Measurements from ENCODE around the gene SEMA3E.
"Not testable (repeated sequence)": the region's sequence is repeated elsewhere in the genome, so short reads cannot be mapped to it uniquely, and the experiment has no call there.

SEMA3E gene

DNA sequence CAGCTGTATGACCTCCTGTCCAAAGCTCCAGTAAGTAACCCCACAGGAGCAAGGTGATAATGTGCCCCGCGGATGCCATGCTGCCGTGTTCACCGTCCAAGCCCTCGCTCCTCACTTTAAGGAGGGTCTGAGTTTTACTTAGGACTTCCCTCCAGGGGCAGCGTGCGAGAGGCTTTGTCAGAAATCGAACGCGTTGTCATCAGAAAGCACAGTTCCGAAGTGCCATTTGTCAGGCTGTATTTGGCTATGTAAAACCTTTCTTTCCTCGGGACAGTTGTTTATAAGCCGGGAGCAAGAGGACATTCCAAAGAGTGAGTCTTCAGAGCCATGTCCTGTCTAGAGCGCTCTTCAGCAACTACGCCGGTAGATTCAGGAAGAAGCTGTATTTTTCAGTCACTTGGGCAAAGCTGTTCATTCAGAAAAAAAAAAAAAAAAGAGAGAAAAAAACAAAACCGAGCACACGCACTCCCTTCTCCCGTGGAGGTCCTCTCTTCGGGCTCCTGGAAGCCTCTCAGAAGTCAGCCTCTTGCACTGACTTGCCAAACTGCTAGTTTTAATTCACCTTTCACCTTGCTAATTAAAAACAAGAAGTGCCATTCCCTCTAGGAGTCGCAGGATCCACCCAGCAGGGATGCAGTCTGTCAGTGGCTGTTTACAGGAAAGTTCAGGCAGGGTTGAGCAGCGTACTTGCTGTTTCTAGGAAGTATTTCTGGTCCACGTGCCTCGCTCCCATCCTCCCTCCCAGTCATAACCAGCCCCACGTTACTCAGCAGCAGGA is at the start of gene SEMA3E:
TSS of gene SEMA3E (minus strand) at position 676 of the 778 bp plus-strand sequence.
- DNase-seq (ENCODE audit: low read depth): no peak

GRCh38 chr7:83697804-83698530 is 49.0 kb upstream of the SEMA3E start:
- DNase-seq (ENCODE audit: low read depth): no peak

- no peak for DNase-seq (ENCODE audit: low read depth)
These were observed 47.2 kb upstream of the SEMA3E start for GRCh38 chr7:83696101-83696500.

DNA sequence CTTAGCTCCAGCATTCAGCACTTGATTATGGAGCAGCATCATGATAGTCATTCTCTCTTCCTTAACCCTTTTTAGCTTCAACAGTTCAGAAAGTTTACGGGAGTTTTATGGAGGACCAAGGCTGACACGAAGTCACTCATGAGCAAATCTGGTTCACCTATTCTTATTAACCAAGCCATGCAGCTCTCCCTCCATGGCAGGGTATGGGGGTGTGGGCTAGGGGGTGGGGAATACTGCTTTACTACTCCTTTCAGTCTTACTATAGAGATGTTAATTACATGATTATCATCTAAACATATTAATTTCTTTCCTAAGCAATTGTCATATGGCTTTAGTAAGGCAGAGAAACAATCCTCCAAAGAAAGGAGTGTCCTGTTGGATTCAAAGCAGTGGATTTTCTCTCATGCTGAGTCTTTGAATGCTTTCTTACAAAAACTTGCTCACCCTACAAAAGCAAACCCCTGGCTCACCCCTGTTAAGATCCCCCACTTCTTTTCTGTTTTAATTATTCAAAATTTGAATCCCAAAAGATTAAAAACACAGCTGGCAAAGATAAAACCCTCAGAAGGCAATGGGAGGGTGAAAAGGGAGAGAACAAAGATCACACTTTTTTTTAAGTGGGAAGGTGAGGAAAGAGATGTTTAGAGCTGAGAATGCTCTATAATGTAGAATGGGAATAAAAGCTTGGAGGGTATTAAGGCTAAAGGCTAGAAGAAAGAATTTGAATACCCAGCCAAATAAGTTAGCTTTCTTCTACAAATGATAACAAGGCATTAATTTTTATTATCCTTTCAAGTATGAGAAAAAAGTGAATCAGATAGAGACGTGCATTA is 46.4 kb upstream of the SEMA3E start:
- DNase-seq (ENCODE audit: low read depth): no peak

DNA sequence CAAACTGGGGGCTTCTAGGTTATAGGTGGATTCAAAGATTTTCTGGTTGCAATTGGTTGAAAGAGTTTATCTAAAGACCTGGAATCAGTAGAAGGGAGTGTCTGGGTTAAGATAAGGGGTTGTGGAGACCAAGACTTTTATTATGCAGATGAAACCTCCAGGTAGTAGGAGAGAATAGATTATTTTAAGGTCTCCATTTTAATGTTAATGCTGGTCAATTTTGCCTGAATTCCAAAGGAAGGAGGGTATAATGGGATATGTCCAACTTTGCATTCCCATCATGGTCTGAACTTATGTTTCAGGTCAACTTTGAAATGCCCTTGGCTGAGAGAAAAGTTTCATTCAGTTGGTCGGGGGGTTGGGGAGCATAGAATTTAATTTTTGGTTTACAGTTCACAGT is 44.3 kb upstream of the SEMA3E start:
- no peak for DNase-seq (ENCODE audit: low read depth)

- DNase-seq (ENCODE audit: low read depth): no peak
These were observed 42.2 kb upstream of the SEMA3E start for GRCh38 chr7:83691095-83691494.

DNA sequence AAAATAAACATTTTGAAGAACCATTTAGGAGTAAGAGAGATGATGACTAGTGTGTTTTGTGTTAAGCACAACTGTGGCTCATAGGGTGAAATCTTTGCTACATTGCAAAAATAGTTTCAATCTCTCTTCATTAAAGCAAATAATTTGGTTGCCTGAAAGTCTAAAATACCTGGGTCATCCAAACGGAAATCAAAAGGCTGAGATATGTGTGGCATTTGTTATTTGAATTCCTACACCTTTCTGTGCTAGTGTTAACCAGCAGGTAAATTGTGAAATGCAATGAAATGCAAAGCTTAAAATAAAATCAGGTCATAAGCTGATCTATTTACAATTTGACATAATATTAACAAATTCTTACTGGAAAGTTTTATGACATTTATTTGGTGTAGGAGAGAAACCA is 40.9 kb upstream of the SEMA3E start:
- no peak for DNase-seq (ENCODE audit: low read depth)

- no peak for DNase-seq (ENCODE audit: low read depth)
These were observed 37.5 kb upstream of the SEMA3E start for GRCh38 chr7:83686416-83686815.

- no peak for DNase-seq (ENCODE audit: low read depth)
These were observed 36.0 kb upstream of the SEMA3E start for GRCh38 chr7:83684928-83685327.

DNA sequence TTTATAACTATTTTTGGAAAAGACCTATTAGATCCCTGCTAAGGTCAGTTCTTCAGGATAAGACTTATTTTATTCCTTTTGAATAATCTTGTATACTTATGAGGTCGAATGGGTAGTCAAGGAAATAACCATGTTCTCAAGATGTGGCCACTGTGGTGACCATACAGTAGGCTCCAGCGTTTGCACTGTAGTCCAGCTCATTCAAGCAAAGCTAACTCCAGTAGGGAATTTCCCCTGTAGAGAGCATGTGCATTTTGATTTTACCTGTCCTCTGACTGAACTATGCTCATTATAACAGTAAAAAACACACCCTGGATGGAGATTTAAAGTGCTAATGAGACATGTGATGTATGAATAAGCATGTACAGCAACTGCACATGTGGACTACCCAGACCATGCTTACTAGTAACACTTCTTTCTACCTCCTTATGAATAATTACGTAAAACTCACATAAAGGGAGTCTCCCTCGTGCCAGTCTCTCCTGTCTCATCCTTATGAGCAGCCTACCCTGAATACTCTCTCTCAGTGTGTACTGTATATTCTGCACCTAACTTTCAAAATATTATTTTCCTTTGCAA is 32.4 kb upstream of the SEMA3E start:
- no peak for DNase-seq (ENCODE audit: low read depth)

DNA sequence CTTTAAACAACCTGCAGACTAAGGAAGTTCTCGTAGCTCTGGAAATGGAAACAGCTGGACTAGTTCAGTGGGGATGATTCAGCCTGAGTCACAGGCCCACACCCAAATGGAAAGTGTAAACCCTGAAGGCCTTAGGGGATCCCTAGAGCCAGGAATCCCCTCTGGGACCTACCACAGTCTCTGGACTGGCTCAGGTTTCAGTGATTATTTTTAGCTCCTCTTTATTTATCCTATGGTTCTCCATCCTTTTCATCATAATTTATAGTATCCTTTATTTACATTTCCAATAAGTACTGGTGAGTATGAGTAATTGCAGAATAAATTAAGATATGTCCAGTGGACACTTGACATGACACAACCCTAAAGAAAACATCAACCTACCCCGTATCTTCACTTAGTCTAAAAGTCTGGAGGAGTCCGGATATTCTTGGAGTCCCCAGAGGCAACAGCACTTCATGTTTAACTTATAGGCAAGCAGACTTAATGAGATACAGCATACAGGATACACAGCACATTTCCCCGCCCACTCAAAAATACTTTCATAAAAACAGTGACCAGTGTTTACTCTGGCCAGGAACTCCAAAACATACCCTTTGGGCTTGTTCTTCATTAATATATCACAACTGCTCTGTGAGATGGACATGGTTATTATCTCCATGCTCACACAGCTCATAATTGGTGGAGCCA is 28.4 kb upstream of the SEMA3E start:
- no peak for DNase-seq (ENCODE audit: low read depth)

DNA sequence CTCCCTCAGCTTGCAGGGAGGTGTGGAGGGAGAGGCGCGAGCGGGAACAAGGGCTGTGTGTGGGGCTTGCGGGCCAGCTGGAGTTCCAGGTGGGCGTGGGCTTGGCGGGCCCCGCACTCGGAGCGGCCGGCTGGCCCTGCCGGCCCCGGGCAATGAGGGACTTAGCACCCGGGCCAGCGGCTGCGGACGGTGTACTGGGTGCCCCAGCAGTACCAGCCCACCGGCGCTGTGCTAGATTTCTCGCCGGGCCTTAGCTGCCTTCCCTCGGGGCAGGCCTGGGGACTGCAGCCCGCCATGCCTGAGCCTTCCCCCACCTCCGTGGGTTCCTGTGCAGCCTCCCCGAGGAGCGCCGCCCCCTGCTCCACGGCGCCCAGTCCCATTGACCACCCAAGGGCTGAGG is 24.4 kb upstream of the SEMA3E start:
- DNase-seq (ENCODE audit: low read depth): not testable (repeated sequence)

DNA sequence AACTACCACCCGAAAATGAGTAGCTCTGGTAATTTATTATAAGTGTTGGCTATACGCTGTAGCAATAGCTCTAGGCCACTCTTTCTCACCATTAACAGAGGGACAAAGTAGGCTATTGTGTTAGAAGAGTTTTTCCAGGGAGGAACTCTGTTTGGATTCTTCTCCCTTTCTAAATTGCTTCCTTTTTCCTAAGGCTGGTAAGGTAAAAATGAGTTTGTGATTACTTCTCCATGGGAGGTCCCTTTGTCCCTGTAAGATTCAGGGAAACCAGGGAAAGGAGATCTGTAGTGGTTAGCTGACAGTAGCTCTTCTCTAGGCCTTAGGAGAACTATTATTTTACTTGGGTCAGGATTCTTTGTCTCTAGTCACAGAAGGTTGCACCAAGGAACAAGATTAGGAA is 23.2 kb upstream of the SEMA3E start:
- no peak for DNase-seq (ENCODE audit: low read depth)

GRCh38 chr7:83663131-83663530 is 14.2 kb upstream of the SEMA3E start:
- no peak for DNase-seq (ENCODE audit: low read depth)

DNA sequence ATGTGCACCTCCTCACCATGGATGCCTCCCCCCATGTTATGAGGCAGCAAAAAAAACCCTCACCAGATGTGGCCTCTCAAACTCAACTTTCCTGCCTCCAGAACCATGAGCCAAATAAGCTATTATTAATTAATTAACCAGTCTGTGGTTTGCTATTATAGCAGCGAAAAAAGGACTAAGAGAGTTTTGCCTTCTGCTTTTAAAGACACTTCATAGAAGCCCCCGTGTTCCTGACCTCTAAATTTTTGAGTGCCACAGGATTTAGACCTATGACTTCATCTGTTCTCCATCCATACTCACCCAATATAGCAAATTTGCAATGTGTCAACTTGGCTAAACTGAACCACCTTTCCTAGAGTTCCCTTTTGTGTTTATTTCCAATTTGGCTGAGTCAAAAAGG is 9.2 kb upstream of the SEMA3E start:
- DNase-seq (ENCODE audit: low read depth): no peak

- DNase-seq (ENCODE audit: low read depth): no peak
These were observed 7.1 kb upstream of the SEMA3E start for GRCh38 chr7:83655951-83656556.

- no peak for DNase-seq (ENCODE audit: low read depth)
These were observed 3.5 kb upstream of the SEMA3E start for GRCh38 chr7:83652481-83652880.

- DNase-seq (ENCODE audit: low read depth): no peak
These were observed 762 bp upstream of the SEMA3E start for GRCh38 chr7:83649701-83650100.

- DNase-seq (ENCODE audit: low read depth): no peak
These were observed 2.9 kb downstream of the SEMA3E start for GRCh38 chr7:83646027-83646426.

GRCh38 chr7:83643739-83644138 is 5.2 kb downstream of the SEMA3E start:
- DNase-seq (ENCODE audit: low read depth): no peak

DNA sequence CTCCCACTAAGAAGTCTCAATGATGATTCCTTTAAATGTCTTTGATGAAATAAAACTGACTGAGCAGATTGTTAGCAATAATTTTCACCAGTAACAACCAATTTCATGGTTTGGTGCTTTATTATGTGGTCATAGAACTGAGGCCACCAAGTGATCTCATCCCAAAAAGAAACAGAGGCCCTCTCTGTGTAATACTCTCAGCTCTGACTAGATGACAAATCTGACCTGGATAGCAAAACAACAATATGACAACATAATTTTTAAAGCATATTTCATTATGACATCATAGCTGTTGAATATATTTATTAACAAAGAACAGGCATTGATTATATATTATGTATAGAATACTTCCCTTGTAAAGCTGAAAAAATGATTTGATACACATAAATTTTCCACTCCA is 5.9 kb downstream of the SEMA3E start:
- DNase-seq (ENCODE audit: low read depth): no peak
